PC-9 (cell line): Measurements from ENCODE around the gene CPA3.

Experiments used
- CTCF ChIP-seq: fragments of 200-600 bp; sonication (generic); conservative IDR thresholded peaks from 2 replicates; pipeline ENCODE4 v1.6.1; 2017; ENCODE audit warnings: mixed run types, antibody characterized with exemption, mild to moderate bottlenecking, moderate library complexity
- EZH2 ChIP-seq: fragments of 200-600 bp; sonication (generic); IDR thresholded peaks from 2 replicates; pipeline ENCODE4 v1.8.0; 2017; ENCODE audit warnings: antibody characterized with exemption, low read depth

DNA sequence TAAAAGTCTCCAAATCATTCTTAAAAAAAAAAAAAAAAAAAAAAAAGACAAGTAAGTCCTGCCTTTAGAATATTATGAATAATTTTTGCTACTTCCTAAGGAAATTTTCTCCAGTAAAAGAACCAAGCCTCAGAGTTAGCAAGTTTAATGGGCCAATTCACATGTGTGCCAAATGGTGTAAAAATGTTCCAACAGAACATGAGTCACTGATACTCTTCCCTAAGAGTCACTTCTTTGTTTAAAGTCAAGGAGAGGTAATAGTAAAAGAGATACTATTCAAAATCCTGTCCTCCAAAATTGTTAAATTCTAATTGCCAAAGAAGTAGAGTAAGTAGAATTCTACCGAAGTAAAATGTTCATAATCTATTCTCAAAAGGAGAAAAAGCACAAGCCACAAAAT is 17.7 kb upstream of the CPA3 start:
- TF ChIP-seq CTCF (no peak), EZH2 (no peak)
